ENCODE measurements around the gene S100B. TPM values are rescaled to one million over a fixed set of nuclear protein-coding genes. Genes with fewer than 3 reads are reported as not detected.

The S100B gene
- total RNA-seq, 1 donor from 2014 or later, result not detected

DNA sequence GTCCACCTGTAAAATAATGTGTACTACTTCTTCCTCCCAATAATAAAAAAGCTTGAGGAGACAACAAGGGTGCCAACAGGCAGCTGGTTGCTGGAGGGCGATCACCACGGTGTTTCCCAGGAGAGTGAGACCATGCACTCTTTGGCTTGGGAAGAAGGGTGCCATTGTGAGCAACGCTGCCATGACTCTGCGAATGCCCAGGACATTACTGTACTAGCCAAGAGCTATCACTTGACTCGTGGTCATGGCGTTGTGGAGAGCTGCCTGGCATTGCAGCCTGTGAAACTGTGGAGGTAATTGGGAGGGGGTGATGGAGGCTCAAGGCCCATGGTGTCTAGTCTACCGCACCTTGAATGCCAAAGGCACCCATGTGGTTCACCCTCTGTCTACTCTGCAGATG, 16.0 kb upstream of the S100B start:
- Mint-ChIP-seq H3K36me3 (ENCODE audit: insufficient read depth) (no peaks in the 10 kb centered on the region), H3K4me1 (ENCODE audit: low read depth) (peaks cover 20% of the 10 kb centered on the region), H3K27me3 (peaks cover 7% of the 10 kb centered on the region), H3K9me3 (ENCODE audit: low read depth) (no peaks in the 10 kb centered on the region), H3K4me3 (ENCODE audit: low read depth) (no peak overlapping the region), H3K27ac (no peak overlapping the region)
- TF ChIP-seq CTCF (IDR thresholded peaks at IDR 0.05; ENCODE audit: unreplicated experiment), result no peak
- no peak for DNase-seq (ENCODE audit: low spot score, unreplicated experiment)

- H3K27me3 Mint-ChIP-seq, result peaks cover 14% of the 10 kb centered on the region
- H3K36me3 Mint-ChIP-seq (ENCODE audit: insufficient read depth), result no peaks in the 10 kb centered on the region
- peaks cover 3% of the 10 kb centered on the region for H3K9me3 Mint-ChIP-seq (ENCODE audit: low read depth)
- peaks cover 23% of the 10 kb centered on the region for H3K4me1 Mint-ChIP-seq (ENCODE audit: low read depth)
- H3K4me3 Mint-ChIP-seq (ENCODE audit: low read depth), result no peak overlapping the region
- no peak for TF ChIP-seq CTCF (IDR thresholded peaks at IDR 0.05; ENCODE audit: unreplicated experiment)
- no peak overlapping the region for H3K27ac Mint-ChIP-seq
- no peak for DNase-seq (ENCODE audit: low spot score, unreplicated experiment)
Measured at GRCh38 chr21:46619846-46620245, 15.0 kb upstream of the S100B start.

GRCh38 chr21:46618738-46619379, 14.0 kb upstream of the S100B start:
- Mint-ChIP-seq H3K36me3 (ENCODE audit: insufficient read depth) (no peaks in the 10 kb centered on the region), H3K4me3 (ENCODE audit: low read depth) (no peak overlapping the region), H3K27me3 (peaks cover 22% of the 10 kb centered on the region), H3K9me3 (ENCODE audit: low read depth) (peaks cover 3% of the 10 kb centered on the region), H3K4me1 (ENCODE audit: low read depth) (peaks cover 26% of the 10 kb centered on the region), H3K27ac (no peak overlapping the region)
- DNase-seq (ENCODE audit: low spot score, unreplicated experiment), result no peak
- TF ChIP-seq CTCF (IDR thresholded peaks at IDR 0.05; ENCODE audit: unreplicated experiment), result no peak

DNA sequence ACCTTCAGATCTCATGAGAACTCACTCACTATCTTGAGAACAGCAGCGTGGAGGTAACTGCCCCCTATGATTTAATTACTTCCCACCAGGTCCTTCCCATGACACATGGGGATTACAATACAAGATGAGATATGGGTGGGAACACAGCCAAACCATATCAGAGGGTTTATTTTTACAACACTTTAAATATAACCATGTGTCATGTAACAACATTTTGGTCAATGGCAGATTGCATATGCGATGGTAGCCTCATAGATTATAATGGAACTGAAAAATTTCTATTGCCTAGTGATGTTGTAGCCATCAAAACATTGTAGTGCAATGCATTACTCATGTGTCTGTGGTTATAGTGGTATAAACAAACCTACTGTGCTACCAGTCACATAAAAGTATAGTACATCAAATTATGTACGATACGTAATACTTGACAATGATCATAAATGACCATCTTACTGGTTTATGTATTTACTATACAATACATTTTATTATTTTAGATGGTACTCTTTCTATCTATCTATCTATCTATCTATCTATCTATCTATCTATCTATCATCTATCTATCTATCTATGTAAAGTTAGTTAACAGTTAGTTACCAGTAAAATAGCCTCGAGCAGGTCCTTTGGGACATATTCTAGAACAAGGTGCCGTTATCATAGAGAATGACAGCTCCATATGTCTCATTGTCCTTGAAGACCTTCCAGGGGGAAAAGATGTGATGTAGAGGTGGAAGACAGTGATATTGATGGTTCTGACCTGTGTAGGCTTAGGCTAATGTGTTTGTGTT, 12.6 kb upstream of the S100B start:
- H3K27ac Mint-ChIP-seq, result no peak overlapping the region
- peaks cover 3% of the 10 kb centered on the region for H3K9me3 Mint-ChIP-seq (ENCODE audit: low read depth)

More for the DNA sequence above, 12.6 kb upstream of the S100B start:
- H3K4me3 Mint-ChIP-seq (ENCODE audit: low read depth), result no peak overlapping the region
- no peak for DNase-seq (ENCODE audit: low spot score, unreplicated experiment)
- no peaks in the 10 kb centered on the region for H3K36me3 Mint-ChIP-seq (ENCODE audit: insufficient read depth)
- H3K27me3 Mint-ChIP-seq, result peaks cover 26% of the 10 kb centered on the region
- peaks cover 23% of the 10 kb centered on the region for H3K4me1 Mint-ChIP-seq (ENCODE audit: low read depth)
- TF ChIP-seq CTCF (IDR thresholded peaks at IDR 0.05; ENCODE audit: unreplicated experiment), result no peak
